PC-9 (cell line): ENCODE measurements around the gene KCNS1.

Source experiments
- EZH2 ChIP-seq: fragments of 200-600 bp; sonication (generic); IDR thresholded peaks from 2 replicates; pipeline ENCODE4 v1.8.0; 2017; ENCODE audit warnings: antibody characterized with exemption, low read depth
- TF ChIP-seq, protein P1 (sequence below): fragments of 200-600 bp; sonication (generic); conservative IDR thresholded peaks from 2 replicates; pipeline ENCODE4 v1.6.1; 2017; ENCODE audit warnings: mixed run types, antibody characterized with exemption, mild to moderate bottlenecking, moderate library complexity

DNA sequence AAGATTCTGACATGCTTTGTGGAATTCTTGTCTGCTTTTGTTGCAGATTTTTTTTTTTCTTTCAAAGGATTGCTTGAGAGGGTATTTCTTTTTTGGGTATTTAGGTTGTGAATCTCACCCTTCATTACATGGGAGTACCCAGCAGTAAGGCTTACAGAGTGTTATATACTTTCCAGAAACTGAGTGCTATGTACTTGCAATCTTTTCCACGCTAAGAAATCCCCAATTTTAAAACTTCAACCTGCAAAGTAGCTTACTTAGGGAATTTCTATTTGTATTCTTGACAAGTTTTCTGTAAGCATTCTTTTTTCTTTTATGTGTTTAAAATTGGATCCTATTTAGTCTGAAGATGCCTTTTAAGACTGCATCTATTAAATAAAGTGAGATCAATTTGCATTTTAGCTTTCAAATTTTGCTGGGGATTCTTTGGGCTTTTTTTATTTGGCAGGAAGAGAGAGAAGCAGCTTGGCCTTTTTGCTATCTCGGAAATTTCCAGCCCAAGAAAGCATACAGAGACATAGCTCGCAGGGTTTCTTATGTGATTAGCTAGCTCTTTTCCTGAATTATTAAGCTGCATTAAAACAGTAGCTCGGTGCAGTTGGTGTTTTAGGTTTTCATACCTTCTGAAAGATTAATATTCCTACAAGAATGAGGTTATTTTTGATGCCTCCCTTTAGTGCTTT, 42.6 kb downstream of the KCNS1 start:
- TF ChIP-seq, protein P1, sequence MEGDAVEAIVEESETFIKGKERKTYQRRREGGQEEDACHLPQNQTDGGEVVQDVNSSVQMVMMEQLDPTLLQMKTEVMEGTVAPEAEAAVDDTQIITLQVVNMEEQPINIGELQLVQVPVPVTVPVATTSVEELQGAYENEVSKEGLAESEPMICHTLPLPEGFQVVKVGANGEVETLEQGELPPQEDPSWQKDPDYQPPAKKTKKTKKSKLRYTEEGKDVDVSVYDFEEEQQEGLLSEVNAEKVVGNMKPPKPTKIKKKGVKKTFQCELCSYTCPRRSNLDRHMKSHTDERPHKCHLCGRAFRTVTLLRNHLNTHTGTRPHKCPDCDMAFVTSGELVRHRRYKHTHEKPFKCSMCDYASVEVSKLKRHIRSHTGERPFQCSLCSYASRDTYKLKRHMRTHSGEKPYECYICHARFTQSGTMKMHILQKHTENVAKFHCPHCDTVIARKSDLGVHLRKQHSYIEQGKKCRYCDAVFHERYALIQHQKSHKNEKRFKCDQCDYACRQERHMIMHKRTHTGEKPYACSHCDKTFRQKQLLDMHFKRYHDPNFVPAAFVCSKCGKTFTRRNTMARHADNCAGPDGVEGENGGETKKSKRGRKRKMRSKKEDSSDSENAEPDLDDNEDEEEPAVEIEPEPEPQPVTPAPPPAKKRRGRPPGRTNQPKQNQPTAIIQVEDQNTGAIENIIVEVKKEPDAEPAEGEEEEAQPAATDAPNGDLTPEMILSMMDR: no peak
- TF ChIP-seq EZH2: no peak
